DMS153 treated with DMSO at 0.1 percent for 48 hours (cell line): ENCODE results near the gene EPB41L1.
A peak's percentile ranks its signal among the peaks of the same experiment; 100 is the strongest.

Experiments used
- DNase-seq: peaks from one replicate; lab custom pipeline; 2025; ENCODE audit not compliant: unreplicated experiment; lab: John Stamatoyannopoulos, UW

The EPB41L1 gene

DNA sequence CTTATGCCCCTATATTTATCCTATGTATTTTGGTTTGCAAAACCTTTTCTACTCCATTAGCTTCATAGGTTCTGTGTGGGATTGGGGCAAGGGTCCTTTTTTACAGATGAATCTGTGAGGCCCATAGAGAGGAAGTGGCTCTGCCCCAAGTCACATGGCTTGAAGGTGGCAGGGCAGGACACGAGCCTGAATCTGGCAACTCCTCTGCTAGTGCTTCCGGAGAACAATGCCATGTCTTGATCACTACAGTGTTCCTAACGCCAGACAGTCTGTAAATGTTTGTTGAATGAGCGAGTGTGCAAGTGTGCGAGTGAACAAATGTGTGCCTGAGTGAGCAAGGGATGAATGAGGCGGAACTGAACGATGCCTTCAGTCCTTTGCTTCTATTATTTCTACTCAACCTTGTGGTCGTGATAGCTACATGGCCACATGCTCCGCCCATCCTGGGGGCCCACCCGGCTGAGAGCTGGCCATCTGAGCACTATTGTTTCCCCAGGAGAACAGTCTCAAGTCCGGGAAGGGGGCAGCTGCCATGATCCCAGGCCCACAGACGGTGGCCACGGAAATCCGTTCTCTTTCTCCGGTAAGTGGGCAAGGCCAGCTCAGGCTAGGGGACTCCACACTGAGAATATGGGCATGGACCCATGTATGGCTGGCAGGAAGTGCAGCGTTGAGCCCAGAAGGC is 64.0 kb downstream of the EPB41L1 start:
- DNase-seq: no peak

DNA sequence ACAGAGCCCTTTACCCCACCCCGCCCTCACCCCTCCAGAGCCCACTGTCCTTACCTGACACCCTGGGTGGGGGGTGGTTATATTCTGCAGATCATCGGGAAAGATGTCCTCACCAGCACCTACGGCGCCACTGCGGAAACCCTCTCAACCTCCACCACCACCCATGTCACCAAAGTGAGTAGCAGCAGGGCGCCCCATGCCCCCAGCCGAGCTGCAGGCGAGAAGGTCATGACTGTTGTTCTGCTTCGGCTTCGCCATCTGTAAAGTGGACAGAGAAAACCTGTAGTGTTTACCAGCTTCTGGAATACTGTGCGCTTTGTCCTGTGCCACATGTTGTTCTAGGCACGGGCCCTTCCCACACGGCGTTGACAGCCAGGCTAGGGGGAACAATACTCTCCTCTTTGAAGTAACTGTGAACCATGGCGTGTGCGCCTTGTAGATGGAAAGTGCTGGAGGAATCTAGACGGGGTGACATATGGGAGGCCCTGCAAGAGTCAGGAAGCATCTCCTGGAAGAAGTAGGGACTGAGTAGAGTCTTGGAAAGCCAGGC is 65.2 kb downstream of the EPB41L1 start:
- DNase-seq: no peak

DNA sequence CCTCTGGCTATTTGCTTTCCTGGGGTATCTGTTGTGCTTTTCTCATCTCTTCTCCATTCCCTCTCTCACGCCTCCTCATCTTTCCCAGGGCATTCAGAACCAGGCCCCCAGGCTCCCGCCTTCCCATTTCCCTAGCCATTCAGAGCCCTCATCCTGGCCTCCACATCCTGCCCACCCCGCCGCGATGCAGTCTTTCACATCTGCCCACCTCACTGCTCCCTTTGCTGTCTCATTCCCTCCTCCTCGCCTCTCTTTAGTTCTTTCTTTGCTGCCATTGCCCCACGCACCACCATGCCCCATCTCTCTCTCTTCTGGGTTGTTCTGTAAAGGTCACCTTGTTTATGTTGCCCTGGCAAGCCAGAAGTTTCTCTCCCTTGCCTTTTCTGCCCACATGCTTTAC is 71.1 kb downstream of the EPB41L1 start:
- DNase-seq: no peak

DNA sequence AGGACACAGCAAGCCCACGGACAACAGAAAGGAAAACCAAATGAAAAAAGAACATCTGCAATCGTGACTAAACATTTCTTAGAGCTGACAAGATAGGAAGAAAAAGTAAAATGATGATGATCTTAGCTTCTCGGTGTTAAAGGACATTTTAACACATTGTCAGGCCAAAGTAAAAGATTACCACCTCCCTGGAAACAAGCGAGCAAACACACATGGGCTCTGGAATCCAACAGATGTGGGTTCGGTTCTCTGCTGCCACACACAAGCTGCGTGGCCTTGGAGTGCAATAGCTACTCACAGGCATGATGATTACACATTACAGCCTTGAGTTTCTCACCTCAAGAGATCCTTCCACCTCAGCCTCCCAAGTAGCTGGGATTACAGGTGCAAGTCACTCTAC is 74.2 kb downstream of the EPB41L1 start:
- no peak for DNase-seq

DNA sequence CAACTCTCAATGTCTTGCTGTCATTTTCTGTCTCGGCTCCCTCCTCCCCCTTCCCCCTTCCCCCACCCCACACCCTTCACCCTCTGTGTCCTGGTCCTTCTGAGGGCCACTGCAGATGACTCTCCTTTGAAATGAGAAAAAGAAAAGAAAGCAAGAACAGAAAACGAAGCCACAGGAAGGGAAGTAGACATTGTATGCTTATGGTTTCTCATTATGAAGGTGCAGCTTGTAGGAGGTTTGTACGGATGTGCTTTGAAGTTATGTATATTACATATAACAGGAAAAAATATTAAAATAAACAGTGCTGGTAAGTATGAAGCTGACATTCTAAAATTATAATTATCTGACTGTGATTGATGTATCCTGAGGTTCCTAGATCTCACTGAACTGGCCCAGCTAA is 75.5 kb downstream of the EPB41L1 start:
- no peak for DNase-seq

DNA sequence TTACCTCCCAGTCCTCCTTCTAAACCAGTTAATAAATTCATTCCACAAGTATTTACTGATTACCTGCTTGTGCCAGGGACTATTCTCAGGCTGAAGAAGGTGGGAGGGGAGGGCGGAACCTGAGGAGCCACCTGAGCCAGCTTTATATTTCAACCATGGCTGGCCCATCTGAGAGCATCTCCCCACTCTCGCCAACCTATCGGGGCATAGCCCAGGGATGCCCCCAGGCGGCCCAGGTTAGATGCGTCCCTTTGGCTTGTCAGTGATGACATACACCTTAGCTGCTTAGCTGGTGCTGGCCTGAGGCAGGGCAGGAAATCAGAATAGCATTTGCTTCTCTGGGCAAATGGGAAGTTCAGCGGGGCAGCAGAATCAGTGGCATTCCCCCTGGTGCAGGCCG is 76.8 kb downstream of the EPB41L1 start:
- no peak for DNase-seq

DNA sequence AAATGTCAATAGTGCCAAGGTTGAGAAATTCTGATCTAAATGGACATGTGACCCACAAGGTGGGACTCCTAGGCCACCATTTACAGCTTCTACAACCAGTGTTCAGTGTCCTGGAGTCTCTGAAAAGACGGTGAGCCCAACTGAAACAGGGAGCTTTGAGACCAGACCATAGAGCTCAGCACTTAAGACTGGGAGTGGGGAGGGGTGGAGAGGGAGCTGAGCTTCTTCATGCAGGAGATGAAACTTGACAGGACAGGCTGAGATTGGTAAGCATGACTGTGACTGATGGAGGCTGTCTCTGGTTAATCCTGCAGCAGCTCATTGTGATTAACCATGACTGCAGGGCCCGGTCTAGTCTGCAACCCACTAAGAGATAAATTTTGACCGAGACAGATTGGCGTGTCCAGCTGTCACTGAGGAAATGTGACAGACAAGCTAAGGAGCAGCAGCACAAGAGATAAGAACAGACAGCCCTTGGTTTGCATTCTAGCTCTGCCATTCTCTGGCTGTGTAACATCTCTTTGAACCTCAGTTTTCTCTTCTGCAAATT is 80.3 kb downstream of the EPB41L1 start:
- DNase-seq: no peak

DNA sequence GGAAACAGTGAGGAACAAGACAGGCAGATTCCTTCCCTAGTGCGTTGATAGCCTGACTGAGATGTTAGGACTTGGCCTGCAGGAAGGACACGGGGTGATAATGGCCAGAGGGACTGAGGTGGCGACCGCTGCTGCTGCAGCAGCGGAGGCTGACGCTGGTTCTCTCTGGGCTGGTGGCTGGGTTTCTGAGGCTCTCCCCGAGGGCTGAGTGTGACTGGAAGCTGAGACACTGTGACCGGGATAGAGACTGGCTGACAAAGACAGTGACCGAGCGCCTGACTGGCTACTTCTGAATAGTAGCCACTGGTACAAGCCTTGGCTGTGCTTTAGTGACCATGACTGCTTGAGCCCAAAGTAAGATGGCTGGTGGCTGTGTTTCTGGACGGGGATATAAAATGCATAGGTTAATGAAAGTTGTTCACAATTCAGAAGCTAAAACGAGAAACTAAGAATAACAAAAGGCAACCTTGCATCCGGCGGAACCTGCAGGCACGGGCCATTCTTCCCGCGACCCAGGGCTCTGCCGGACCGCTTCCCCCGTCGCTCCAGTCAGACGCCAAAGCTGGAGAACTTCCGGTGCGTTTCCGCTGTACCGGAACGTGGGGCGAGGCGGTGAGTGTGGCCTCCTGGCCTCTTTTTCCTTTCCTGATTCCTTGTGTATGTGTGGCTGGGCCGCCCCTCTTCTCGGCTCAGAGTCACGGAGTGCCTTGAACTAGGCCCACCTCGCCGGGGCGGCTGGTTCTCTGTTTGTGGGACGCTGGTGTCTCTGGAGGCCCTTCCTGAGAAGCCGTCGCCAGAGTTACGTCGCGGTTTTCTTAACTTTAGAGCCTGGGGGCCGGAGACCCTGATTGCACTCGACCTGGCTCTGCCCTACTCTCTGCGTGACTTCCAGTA is 81.6 kb downstream of the EPB41L1 start, which contains the start of gene AAR2:
TSS of gene AAR2 (plus strand) at position 587 of the 894 bp plus-strand sequence. CDS start 3,391 bp downstream, outside the sequence.
- DNase-seq: peak; percentile 74

DNA sequence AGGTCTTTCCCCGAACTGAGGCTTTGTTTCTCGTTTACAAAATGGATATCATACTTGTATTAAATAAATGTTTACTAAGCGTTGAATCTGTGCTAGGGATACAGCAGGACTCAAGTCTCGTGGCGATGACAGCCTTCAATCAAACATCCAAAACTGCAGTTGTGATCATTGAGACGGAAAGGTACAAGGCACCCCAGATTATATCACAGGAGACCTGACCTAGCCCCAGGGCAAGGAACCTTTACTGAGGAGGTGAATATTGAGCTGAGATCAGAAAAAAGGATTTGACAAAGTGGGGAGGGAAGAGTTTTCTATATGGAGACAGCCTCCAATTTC is 82.2 kb downstream of the EPB41L1 start:
- DNase-seq: no peak

DNA sequence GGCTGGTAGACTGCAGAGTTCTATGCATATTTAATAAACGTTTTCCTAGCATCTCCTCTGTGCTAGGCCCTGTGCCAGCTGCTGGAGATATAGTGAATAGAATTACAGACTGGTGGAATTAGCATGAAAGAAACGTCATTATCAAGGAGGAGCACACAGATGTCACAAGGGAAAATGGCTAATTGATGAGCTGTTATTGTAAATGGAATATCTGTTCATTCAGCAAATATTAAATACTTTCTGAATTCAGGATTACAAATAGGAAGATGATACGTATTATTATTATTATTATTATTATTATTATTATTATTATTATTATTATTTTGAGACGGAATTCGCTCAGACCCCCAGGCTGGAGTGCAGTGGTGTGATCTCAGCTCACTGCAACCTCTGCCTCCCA is 82.9 kb downstream of the EPB41L1 start:
- no peak for DNase-seq

DNA sequence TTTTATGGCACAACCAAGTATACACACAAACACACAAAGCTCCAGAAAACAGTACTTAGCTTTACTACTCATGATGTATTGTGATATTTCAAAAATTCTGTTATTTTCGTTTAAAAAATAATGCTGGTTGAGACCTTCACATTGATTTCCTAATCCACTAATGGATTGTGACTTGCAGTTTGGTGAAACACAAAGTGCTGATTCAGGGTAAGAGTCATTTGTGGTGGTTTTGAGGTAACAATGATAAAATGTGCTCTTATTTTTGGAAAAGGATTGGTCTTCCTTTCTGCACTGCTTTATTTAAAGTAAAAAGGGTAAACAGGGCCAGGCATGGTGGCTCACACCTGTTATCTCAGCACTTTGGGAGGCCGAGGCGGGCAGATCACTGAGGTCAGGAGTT is 83.6 kb downstream of the EPB41L1 start:
- no peak for DNase-seq

DNA sequence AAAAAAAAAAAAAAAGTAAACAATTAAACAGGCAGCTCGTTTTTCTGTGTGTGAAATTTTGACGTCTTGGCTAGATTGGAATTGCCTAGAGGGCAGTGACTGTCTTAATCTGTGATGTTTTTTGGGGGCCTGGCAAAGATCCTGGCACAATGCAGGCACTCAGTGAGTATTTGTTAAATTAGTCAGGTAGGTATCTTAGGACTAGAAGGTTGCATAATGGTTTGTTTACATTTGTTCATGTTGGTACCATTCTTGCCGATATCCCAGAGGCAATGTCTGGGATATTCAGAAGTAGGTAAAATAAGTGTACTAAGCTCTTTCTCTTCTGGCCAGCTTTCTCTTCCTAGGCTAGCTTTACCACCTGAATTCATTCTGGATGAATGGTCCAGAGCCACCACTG is 84.2 kb downstream of the EPB41L1 start:
- DNase-seq: no peak

DNA sequence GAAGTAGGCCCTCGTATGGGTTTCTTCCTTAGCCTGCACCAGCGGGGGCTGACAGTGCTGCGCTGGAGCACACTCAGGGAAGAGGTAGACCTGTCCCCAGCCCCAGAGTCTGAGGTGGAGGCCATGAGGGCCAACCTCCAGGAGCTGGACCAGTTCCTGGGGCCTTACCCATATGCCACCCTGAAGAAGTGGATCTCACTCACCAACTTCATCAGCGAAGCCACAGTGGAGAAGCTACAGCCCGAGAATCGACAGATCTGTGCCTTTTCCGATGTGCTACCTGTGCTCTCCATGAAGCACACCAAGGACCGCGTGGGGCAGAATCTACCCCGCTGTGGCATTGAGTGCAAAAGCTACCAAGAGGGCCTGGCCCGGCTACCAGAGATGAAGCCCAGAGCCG is 85.5 kb downstream of the EPB41L1 start:
- DNase-seq: no peak

DNA sequence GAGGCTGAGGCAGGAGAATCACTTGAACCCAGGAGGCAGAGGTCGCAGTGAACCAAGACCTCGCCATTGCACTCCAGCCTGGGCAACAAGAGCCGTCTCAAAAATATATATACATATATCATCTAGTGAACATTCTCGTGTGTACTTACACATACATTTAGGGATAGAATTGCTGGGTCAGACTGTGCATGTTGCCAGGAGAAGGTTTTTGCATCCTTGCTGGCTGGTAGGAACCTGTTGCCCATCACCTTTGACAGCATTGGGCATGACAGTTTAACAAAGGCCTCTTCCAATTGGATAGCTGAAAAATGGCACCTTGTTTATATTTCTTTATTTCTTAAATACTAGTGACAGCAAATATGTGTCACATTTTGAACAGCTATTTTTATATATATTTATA is 87.1 kb downstream of the EPB41L1 start:
- no peak for DNase-seq

DNA sequence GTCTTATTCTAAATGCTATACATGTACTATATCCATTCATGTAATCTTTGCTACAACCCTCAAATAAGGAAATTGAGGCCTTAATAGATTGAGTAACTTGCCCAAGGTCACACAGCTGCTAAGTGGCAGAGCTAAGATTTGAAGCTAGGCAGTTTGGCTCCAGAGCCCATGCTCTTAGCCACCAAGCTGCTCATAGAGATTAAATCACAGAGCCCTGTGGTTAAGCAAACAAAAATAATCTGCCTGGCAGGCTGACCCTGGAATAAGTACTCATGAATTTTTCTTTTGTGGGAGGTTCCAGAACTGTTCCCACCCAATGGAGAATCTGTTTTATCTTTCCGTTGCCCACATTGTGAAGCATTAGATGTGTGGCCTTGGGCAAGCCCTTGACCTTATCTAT is 89.2 kb downstream of the EPB41L1 start:
- DNase-seq: no peak

DNA sequence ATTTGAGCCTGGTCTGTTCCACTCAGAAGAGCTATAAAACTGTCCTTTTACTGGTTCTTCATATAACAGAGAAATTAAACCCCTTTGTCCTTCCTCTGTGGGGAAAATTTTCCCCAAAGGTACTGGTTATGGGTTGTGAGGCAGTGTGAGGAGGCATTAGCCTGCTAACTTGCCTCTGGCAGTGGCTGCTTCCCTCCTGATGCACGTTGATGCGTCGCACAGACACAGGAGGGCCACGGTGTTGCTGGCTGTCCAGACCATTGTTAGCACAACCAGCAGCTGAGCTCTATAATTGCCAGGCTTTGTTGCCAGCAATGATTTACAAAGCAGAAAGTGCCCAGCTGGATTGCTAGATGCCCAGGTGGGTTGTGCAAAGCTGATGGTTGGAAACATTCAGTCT is 91.9 kb downstream of the EPB41L1 start:
- DNase-seq: no peak

DNA sequence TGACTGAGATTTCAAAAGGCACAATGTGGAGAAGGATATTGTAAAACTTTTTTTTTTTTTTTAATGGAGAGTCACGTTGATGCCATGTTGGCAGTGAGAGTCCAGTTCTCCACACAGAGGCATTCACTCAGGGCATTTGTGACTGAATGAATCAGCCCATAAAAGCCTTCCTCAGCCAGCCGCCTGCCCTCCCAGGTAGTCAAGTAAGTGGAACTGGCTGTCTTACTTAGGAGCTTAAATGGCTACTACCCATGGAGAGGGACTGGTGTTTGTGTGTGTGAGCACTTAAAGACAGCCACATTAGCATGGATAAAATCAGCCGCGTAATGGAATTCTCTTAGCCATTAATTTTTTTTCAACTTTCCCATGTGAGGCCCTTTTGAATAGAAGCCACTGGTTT is 94.3 kb downstream of the EPB41L1 start:
- DNase-seq: no peak

DNA sequence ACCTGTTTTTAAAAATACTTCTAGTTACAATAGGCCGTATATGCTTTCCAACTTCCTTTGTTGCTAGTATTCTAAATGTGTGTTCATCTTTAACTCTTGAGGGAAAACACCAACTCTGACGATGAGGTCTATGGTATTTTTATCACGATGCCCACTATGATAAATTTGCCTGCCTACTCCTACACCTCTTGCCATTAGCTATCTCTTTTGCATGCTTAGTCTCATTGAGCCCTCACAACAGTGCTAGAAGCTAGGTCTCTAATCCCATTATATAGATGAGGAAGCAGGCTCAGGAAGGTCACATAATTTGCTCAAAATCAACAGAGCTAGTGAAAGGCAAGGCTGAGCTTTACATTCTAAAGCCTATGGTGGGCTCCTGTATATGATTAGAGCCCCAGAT is 94.9 kb downstream of the EPB41L1 start:
- DNase-seq: no peak

DNA sequence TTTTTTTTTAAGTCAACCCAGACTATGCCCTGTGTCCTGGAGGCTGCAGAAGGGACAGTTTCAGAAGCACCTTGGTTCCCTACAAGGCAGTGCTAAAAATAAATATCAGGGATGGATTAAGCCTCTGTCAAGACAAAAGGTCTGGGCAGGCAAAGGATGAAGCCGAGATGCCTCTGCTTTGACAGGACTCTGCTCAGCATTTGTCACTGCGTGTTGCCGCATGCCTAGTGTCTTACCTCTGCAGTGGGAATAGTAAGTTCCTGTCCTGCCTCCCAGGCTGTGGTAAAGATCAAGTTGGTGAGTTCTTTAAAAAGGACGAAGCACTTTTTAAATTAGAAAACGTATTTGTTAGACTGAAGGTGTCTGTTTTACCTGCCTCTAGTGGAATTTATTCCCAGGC is 96.9 kb downstream of the EPB41L1 start:
- no peak for DNase-seq

DNA sequence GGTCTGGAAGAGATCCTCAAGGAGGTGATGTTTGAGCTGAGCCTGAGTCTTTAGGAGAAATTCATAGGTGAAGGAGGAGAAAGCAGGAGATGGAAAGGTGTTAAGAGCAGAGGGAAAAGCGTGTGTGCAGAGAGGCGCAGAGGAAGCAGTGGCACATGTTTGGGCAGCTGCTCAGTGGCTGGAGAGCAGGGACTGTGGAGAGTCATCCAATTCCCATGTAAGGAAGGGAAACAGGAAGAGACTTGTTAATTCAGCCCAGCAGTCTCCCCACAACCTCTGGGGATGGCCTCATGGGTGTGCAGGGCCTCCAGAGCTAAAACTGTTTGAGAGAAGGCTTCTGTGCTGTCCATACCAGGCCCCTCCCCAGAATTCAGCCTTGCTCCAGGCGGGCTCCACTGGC is 98.0 kb downstream of the EPB41L1 start:
- DNase-seq: no peak

DNA sequence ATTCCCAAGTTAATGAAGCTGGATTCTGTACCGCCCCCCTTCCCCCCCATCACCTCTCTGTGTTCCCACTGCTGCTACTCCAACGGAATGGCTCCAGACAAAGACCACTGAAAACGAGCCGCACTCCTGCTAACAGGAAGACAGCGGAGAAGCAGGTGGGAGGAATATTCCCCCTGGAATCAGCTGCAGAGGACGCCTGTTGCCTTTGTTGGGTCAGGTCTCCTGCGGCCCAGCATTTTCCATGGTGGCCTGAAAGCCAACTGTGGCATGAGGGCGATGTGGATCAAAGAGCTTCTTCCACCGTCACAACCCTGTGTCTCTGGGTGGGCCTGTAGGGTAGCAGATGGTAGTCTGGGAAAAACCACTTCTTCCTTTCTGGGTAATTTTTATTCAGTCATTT is 98.5 kb downstream of the EPB41L1 start:
- no peak for DNase-seq

DNA sequence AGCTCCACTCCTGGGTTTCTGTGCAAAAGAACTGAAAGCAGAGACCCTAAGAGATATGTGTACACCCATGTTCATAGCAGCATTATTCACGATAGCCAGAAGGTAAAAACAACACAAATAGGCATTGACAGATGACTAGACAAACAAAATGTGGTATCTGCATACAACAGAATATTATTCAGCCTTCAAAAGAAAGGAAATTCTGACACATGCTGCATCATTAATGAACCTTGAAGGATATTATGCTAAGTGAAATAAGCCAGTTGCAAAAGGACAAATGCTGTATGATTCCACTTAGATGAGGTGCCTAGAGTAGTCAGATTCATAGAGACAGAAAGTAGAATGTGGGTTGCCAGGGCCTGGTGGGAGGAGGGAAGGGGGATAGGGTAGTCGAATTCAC is 99.5 kb downstream of the EPB41L1 start:
- no peak for DNase-seq
